ENCODE measurements around the gene ABCC6.

Gene ABCC6

GRCh38 chr16:16176328-16176727 lies 47.0 kb downstream of the ABCC6 start:
- no peak overlapping the region for H2AK5ac ChIP-seq (ENCODE audit: low read depth, low read length)

GRCh38 chr16:16175296-16175695 lies 48.0 kb downstream of the ABCC6 start:
- H3K14ac ChIP-seq (ENCODE audit: low read length), result no peak overlapping the region
- H3K18ac ChIP-seq (ENCODE audit: low read length), result peak overlapping the region; percentile 11
- no peak overlapping the region for H2BK12ac ChIP-seq (ENCODE audit: low read length)
- H2BK5ac ChIP-seq (ENCODE audit: low read length), result no peak overlapping the region
- H3K9me3 ChIP-seq (replicated peaks in 1 of 2; ENCODE audit: control insufficient read depth in 2 of 2, insufficient read depth in 1 of 2, low read depth in 1 of 2, low read length in 2 of 2), result no peaks in the 10 kb centered on the region
- no peak overlapping the region for H4K91ac ChIP-seq (ENCODE audit: low read depth, low read length, poor library complexity)
- H3K23ac ChIP-seq (ENCODE audit: low read depth, low read length, poor library complexity), result no peak overlapping the region
- DNase-seq (ENCODE audit: low spot score), result no peak
- H3K4ac ChIP-seq (ENCODE audit: low read length), result no peak overlapping the region
- no peak overlapping the region for H3K4me3 ChIP-seq (ENCODE audit: low read length in 2 of 2)
- H2AK5ac ChIP-seq (ENCODE audit: low read depth, low read length), result no peak overlapping the region
- WGBS, 2 donors (ENCODE audit: extremely low coverage in 2 of 2, insufficient read length in 2 of 2, insufficient replicate concordance in 1 of 2), result no CpG with 5 or more reads among the region's 5 CpGs
- H2AFZ ChIP-seq (ENCODE audit: low read length), result no peak overlapping the region
- H3K36me3 ChIP-seq (replicated peaks in 1 of 2; ENCODE audit: control insufficient read depth in 2 of 2, insufficient read depth in 2 of 2, low read length in 2 of 2), result no peaks in the 10 kb centered on the region
- no peak overlapping the region for H3K4me2 ChIP-seq (ENCODE audit: insufficient read depth, low read length, poor library complexity, severe bottlenecking)
- H3K27ac ChIP-seq (replicated peaks; ENCODE audit: low read length), result no peak overlapping the region
- no peak overlapping the region for H4K8ac ChIP-seq (ENCODE audit: low read depth, low read length)
- H3K27me3 ChIP-seq (ENCODE audit: control insufficient read depth in 3 of 3, insufficient read depth in 3 of 3, low read depth in 1 of 3, low read length in 3 of 3), result no peaks in the 10 kb centered on the region
- no peak overlapping the region for H2BK15ac ChIP-seq (ENCODE audit: low read length)
- no peaks in the 10 kb centered on the region for H3K79me1 ChIP-seq (ENCODE audit: low read depth, low read length)
- H3K9ac ChIP-seq (ENCODE audit: low read depth, low read length, poor library complexity), result no peak overlapping the region
- no peak overlapping the region for H2BK120ac ChIP-seq (ENCODE audit: low read depth, low read length)
- no peaks in the 10 kb centered on the region for H3K4me1 ChIP-seq (ENCODE audit: control insufficient read depth in 2 of 2, insufficient read depth in 1 of 2, low read depth in 1 of 2, low read length in 2 of 2)

More at GRCh38 chr16:16176328-16176727, 47.0 kb downstream of the ABCC6 start:
- H3K4me2 ChIP-seq (ENCODE audit: insufficient read depth, low read length, poor library complexity, severe bottlenecking), result no peak overlapping the region
- H3K79me1 ChIP-seq (ENCODE audit: low read depth, low read length), result no peaks in the 10 kb centered on the region
- H2BK120ac ChIP-seq (ENCODE audit: low read depth, low read length), result no peak overlapping the region
- H3K9ac ChIP-seq (ENCODE audit: low read depth, low read length, poor library complexity), result no peak overlapping the region
- H3K23ac ChIP-seq (ENCODE audit: low read depth, low read length, poor library complexity), result no peak overlapping the region
- no peak overlapping the region for H4K91ac ChIP-seq (ENCODE audit: low read depth, low read length, poor library complexity)
- H2AFZ ChIP-seq (ENCODE audit: low read length), result no peak overlapping the region
- H3K4me1 ChIP-seq (ENCODE audit: control insufficient read depth in 2 of 2, insufficient read depth in 1 of 2, low read depth in 1 of 2, low read length in 2 of 2), result no peaks in the 10 kb centered on the region
- DNase-seq (ENCODE audit: low spot score), result no peak
- H3K36me3 ChIP-seq (replicated peaks in 1 of 2; ENCODE audit: control insufficient read depth in 2 of 2, insufficient read depth in 2 of 2, low read length in 2 of 2), result no peaks in the 10 kb centered on the region
- H3K18ac ChIP-seq (ENCODE audit: low read length), result no peak overlapping the region
- H4K8ac ChIP-seq (ENCODE audit: low read depth, low read length), result no peak overlapping the region
- H2BK15ac ChIP-seq (ENCODE audit: low read length), result no peak overlapping the region
- H2BK5ac ChIP-seq (ENCODE audit: low read length), result no peak overlapping the region
- H2BK12ac ChIP-seq (ENCODE audit: low read length), result no peak overlapping the region
- H3K27me3 ChIP-seq (ENCODE audit: control insufficient read depth in 3 of 3, insufficient read depth in 3 of 3, low read depth in 1 of 3, low read length in 3 of 3), result no peaks in the 10 kb centered on the region
- H3K4me3 ChIP-seq (ENCODE audit: low read length in 2 of 2), result no peak overlapping the region
- no peak overlapping the region for H3K27ac ChIP-seq (replicated peaks; ENCODE audit: low read length)
- no peak overlapping the region for H3K4ac ChIP-seq (ENCODE audit: low read length)
- no peaks in the 10 kb centered on the region for H3K9me3 ChIP-seq (replicated peaks in 1 of 2; ENCODE audit: control insufficient read depth in 2 of 2, insufficient read depth in 1 of 2, low read depth in 1 of 2, low read length in 2 of 2)
- no peak overlapping the region for H3K14ac ChIP-seq (ENCODE audit: low read length)

GRCh38 chr16:16172991-16173390 lies 50.3 kb downstream of the ABCC6 start:
- H2BK120ac ChIP-seq (ENCODE audit: low read depth, low read length), result no peak overlapping the region
- H3K27ac ChIP-seq (replicated peaks; ENCODE audit: low read length), result no peak overlapping the region
- no peak overlapping the region for H3K9ac ChIP-seq (ENCODE audit: low read depth, low read length, poor library complexity)
- no peak overlapping the region for H3K23ac ChIP-seq (ENCODE audit: low read depth, low read length, poor library complexity)
- no peak overlapping the region for H3K4ac ChIP-seq (ENCODE audit: low read length)
- no peak overlapping the region for H4K91ac ChIP-seq (ENCODE audit: low read depth, low read length, poor library complexity)
- H2BK5ac ChIP-seq (ENCODE audit: low read length), result no peak overlapping the region
- no peak for DNase-seq (ENCODE audit: low spot score)
- no peaks in the 10 kb centered on the region for H3K27me3 ChIP-seq (ENCODE audit: control insufficient read depth in 3 of 3, insufficient read depth in 3 of 3, low read depth in 1 of 3, low read length in 3 of 3)
- peaks cover 0 to 2% of the 10 kb centered on the region in 2 donors for H3K9me3 ChIP-seq (replicated peaks in 1 of 2; ENCODE audit: control insufficient read depth in 2 of 2, insufficient read depth in 1 of 2, low read depth in 1 of 2, low read length in 2 of 2)
- H3K4me1 ChIP-seq (ENCODE audit: control insufficient read depth in 2 of 2, insufficient read depth in 1 of 2, low read depth in 1 of 2, low read length in 2 of 2), result no peaks in the 10 kb centered on the region
- no CpG with 5 or more reads among the region's 4 CpGs for WGBS, 2 donors (ENCODE audit: extremely low coverage in 2 of 2, insufficient read length in 2 of 2, insufficient replicate concordance in 1 of 2)
- no peaks in the 10 kb centered on the region for H3K36me3 ChIP-seq (replicated peaks in 1 of 2; ENCODE audit: control insufficient read depth in 2 of 2, insufficient read depth in 2 of 2, low read length in 2 of 2)
- no peak overlapping the region for H2BK15ac ChIP-seq (ENCODE audit: low read length)
- H3K18ac ChIP-seq (ENCODE audit: low read length), result no peak overlapping the region
- no peak overlapping the region for H3K4me3 ChIP-seq (ENCODE audit: low read length in 2 of 2)
- H3K14ac ChIP-seq (ENCODE audit: low read length), result no peak overlapping the region
- no peak overlapping the region for H2AK5ac ChIP-seq (ENCODE audit: low read depth, low read length)
- H2BK12ac ChIP-seq (ENCODE audit: low read length), result no peak overlapping the region
- H2AFZ ChIP-seq (ENCODE audit: low read length), result no peak overlapping the region
- no peak overlapping the region for H4K8ac ChIP-seq (ENCODE audit: low read depth, low read length)
- H3K79me1 ChIP-seq (ENCODE audit: low read depth, low read length), result no peaks in the 10 kb centered on the region
- H3K4me2 ChIP-seq (ENCODE audit: insufficient read depth, low read length, poor library complexity, severe bottlenecking), result no peak overlapping the region

- no peaks in the 10 kb centered on the region for H3K4me1 ChIP-seq (ENCODE audit: control insufficient read depth in 2 of 2, insufficient read depth in 1 of 2, low read depth in 1 of 2, low read length in 2 of 2)
- no peak overlapping the region for H3K4me3 ChIP-seq (ENCODE audit: low read length in 2 of 2)
- no peak overlapping the region for H4K91ac ChIP-seq (ENCODE audit: low read depth, low read length, poor library complexity)
- no peak overlapping the region for H3K18ac ChIP-seq (ENCODE audit: low read length)
- H2AK5ac ChIP-seq (ENCODE audit: low read depth, low read length), result no peak overlapping the region
- 100% methylated on average over 1 to 2 of the region's 4 CpGs for WGBS, 2 donors (ENCODE audit: extremely low coverage in 2 of 2, insufficient read length in 2 of 2, insufficient replicate concordance in 1 of 2)
- H2AFZ ChIP-seq (ENCODE audit: low read length), result no peak overlapping the region
- H3K23ac ChIP-seq (ENCODE audit: low read depth, low read length, poor library complexity), result no peak overlapping the region
- no peaks in the 10 kb centered on the region for H3K27me3 ChIP-seq (ENCODE audit: control insufficient read depth in 3 of 3, insufficient read depth in 3 of 3, low read depth in 1 of 3, low read length in 3 of 3)
- H3K79me1 ChIP-seq (ENCODE audit: low read depth, low read length), result no peaks in the 10 kb centered on the region
- H2BK15ac ChIP-seq (ENCODE audit: low read length), result no peak overlapping the region
- no peaks in the 10 kb centered on the region for H3K36me3 ChIP-seq (replicated peaks in 1 of 2; ENCODE audit: control insufficient read depth in 2 of 2, insufficient read depth in 2 of 2, low read length in 2 of 2)
- peaks cover 0 to 2% of the 10 kb centered on the region in 2 donors for H3K9me3 ChIP-seq (replicated peaks in 1 of 2; ENCODE audit: control insufficient read depth in 2 of 2, insufficient read depth in 1 of 2, low read depth in 1 of 2, low read length in 2 of 2)
- H3K14ac ChIP-seq (ENCODE audit: low read length), result no peak overlapping the region
- H2BK120ac ChIP-seq (ENCODE audit: low read depth, low read length), result no peak overlapping the region
- no peak for DNase-seq (ENCODE audit: low spot score)
- no peak overlapping the region for H4K8ac ChIP-seq (ENCODE audit: low read depth, low read length)
- H2BK12ac ChIP-seq (ENCODE audit: low read length), result no peak overlapping the region
- H2BK5ac ChIP-seq (ENCODE audit: low read length), result no peak overlapping the region
- no peak overlapping the region for H3K9ac ChIP-seq (ENCODE audit: low read depth, low read length, poor library complexity)
- H3K4ac ChIP-seq (ENCODE audit: low read length), result no peak overlapping the region
- no peak overlapping the region for H3K4me2 ChIP-seq (ENCODE audit: insufficient read depth, low read length, poor library complexity, severe bottlenecking)
- H3K27ac ChIP-seq (replicated peaks; ENCODE audit: low read length), result no peak overlapping the region
Measured at GRCh38 chr16:16171332-16171919, 51.9 kb downstream of the ABCC6 start.
